WERI-Rb-1 (cell line): ENCODE data around the gene LONP1.

Experiments
- DNase-seq: peaks from one replicate; pipeline ENCODE4 v3.0.0-alpha.2; 2020
- H3K27ac ChIP-seq: fragments of 250-450 bp; sonication (Bioruptor Pico); 2 replicates; pipeline ENCODE4 v1.5.1; 2020; ENCODE audit warnings: mild to moderate bottlenecking, moderate library complexity
- H3K27me3 ChIP-seq: fragments of 250-450 bp; sonication (Bioruptor Pico); 2 replicates; pipeline ENCODE4 v1.5.1; 2021; ENCODE audit warnings: mild to moderate bottlenecking, low read depth, moderate library complexity; ENCODE audit not compliant: insufficient read depth, severe bottlenecking
- H3K36me3 ChIP-seq: fragments of 250-450 bp; sonication (Bioruptor Pico); 2 replicates; pipeline ENCODE4 v1.5.1; 2020; ENCODE audit warnings: mild to moderate bottlenecking, moderate library complexity
- H3K4me3 ChIP-seq: 2 replicates; pipeline ENCODE4 v1.5.1; 2011; ENCODE audit warnings: low read depth, mild to moderate bottlenecking, control low read depth, low read length
- H3K9me3 ChIP-seq: fragments of 250-450 bp; sonication (Bioruptor Pico); 2 replicates; pipeline ENCODE4 v1.5.1; 2021; ENCODE audit warnings: mild to moderate bottlenecking, moderate library complexity; ENCODE audit not compliant: severe bottlenecking
- TF ChIP-seq, protein P1 (sequence below): IDR thresholded peaks from 2 replicates; pipeline ENCODE4 v1.5.1; 2011; ENCODE audit warnings: low read depth, mild to moderate bottlenecking, control low read depth, inconsistent platforms, low read length

The LONP1 gene

DNA sequence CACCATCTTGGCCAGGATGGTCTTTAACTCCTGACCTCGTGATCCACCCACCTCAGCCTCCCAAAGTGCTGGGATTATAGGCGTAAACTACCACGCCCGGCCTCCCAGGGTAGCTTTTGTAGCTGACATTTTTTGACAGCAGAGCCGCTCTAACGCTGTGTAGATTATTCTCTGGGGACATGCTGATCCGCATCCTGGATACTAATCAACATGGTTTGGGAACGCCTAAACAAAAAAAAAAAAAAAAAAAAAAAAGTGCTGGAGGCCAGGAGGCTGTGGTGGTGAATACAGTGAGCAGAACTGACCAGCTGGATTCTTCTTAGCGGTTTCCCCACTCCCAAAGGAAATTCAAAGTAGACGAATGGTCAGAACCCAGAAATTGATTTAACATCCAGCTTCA, 5.1 kb downstream of the LONP1 start:
- no peak overlapping the region for H3K4me3 ChIP-seq
- H3K27ac ChIP-seq: no peak overlapping the region
- TF ChIP-seq, protein P1, sequence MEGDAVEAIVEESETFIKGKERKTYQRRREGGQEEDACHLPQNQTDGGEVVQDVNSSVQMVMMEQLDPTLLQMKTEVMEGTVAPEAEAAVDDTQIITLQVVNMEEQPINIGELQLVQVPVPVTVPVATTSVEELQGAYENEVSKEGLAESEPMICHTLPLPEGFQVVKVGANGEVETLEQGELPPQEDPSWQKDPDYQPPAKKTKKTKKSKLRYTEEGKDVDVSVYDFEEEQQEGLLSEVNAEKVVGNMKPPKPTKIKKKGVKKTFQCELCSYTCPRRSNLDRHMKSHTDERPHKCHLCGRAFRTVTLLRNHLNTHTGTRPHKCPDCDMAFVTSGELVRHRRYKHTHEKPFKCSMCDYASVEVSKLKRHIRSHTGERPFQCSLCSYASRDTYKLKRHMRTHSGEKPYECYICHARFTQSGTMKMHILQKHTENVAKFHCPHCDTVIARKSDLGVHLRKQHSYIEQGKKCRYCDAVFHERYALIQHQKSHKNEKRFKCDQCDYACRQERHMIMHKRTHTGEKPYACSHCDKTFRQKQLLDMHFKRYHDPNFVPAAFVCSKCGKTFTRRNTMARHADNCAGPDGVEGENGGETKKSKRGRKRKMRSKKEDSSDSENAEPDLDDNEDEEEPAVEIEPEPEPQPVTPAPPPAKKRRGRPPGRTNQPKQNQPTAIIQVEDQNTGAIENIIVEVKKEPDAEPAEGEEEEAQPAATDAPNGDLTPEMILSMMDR: no peak
- DNase-seq: no peak
- peaks cover 69% of the 10 kb centered on the region for H3K36me3 ChIP-seq
- H3K27me3 ChIP-seq: no peaks in the 10 kb centered on the region
- no peaks in the 10 kb centered on the region for H3K9me3 ChIP-seq

DNA sequence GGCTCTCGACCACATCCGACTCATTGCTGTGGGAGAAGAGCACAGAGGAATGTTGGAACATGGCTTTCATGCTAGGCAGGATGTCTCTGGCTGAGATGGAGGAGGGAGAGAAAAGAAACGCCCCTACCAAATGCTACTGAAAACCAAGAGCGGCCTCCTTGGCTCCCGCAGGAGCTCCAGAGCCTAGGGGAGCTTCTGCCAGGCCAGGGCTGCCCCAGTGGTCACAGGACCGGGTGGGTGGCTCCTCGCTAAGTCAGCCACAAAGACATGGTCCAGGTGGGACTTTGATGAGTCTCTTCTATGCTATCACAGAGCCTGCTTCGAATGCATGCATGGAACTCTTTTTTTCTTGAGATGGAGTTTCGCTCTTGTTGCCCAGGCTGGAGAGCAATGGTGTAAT, 6.7 kb downstream of the LONP1 start:
- peaks cover 77% of the 10 kb centered on the region for H3K36me3 ChIP-seq
- no peak overlapping the region for H3K27ac ChIP-seq
- TF ChIP-seq, protein P1: no peak

DNA sequence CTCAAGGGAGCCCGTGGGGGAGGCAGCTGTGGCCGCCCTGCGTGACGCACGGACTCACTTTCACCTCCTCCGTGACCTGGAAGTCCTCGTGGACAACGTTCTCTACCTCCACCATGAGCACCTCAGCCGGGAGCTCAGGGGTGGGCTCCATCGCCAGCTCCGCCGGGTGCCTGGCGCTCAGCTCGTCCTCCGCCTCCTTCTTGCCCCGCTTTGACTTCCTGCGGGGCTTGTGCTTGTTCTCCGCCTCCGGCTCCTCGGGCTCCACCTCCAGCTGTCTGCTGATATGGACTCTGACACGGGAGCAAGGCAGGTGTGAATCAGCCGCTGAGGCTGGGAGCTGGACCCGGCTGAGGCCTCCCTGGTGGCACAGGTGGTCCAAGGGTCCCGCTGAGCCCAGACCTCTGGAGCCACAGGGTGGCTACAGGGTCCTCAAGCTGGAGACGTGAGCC, 8.2 kb downstream of the LONP1 start:
- H3K36me3 ChIP-seq: peaks cover 76% of the 10 kb centered on the region
- no peaks in the 10 kb centered on the region for H3K27me3 ChIP-seq
- H3K4me3 ChIP-seq: no peak overlapping the region
- TF ChIP-seq, protein P1: no peak
- no peaks in the 10 kb centered on the region for H3K9me3 ChIP-seq
- no peak overlapping the region for H3K27ac ChIP-seq
- DNase-seq: no peak

More for the DNA sequence above, 6.7 kb downstream of the LONP1 start:
- Histone ChIP-seq H3K4me3 (no peak overlapping the region), H3K9me3 (no peaks in the 10 kb centered on the region), H3K27me3 (no peaks in the 10 kb centered on the region)
- DNase-seq: no peak

DNA sequence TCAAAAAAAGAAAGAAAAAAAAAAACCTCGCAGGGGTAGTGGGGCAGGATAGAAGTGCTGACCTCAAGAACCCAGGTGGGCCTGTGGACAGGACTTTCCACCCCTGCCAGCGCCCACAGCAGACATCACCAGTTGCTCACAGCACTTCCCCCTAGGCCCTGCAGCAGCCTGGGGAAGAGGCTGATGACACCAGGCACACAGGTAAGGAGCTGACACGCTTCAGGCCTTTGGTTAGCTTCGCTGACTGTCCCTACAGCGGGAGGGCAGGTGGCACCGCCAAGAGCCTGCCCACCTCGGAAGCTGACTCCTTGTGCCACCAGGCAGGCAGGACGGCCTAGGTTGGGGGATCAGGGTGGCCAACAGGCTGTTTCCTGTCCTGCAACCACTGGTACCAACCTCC, 8.9 kb downstream of the LONP1 start:
- Histone ChIP-seq H3K27me3 (no peaks in the 10 kb centered on the region), H3K36me3 (peaks cover 79% of the 10 kb centered on the region), H3K27ac (no peak overlapping the region), H3K4me3 (no peak overlapping the region), H3K9me3 (no peaks in the 10 kb centered on the region)
- TF ChIP-seq, protein P1: no peak
- DNase-seq: no peak

DNA sequence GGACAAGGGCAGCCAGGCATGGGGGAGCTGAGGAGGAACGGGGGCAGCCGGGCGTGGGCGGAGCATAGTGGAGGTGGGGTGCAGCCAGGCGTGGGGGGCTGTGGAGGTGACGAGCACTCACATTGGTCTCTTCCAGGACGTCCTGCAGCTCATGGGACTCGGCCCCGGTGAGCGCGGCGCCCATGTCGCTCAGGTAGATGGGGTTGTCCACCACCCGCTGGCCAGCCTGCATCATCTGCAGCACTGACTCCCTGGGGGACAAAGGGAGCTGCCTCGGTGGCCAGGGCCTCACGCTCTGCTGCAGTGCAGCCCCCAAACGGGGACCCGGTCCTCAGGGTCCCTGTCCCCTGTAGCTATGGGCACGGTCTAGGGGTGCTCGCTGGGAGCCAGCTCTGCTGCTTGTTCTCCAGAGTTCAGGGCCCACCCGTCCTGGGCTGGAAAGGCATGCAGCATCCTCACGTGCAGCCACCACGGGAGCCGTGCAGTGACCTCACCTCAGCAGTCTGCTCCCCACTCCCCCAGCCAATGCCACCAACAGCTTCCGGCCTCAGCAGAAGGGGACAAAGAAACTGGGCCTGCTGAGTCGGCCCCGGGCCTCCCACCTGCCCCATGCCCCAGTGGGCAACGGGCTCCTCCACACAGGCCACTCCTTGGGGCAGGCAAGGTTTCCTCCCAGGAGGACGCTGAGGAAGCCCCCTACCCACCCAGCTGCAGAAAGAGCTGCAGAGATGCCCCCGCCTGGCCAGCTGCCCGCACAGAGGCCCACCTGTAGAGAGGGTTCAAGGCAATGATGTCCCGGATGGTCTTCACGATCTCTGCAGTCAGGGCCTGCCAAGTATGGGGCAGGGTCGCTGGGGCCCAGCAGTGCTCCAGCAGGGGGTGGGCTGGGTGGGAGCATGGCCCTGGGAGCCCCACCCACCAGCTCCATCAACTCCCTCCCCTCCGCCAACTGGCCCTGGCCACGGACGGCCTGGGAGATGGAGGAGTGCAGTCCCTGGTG, 12.1 kb downstream of the LONP1 start:
- Histone ChIP-seq H3K27ac (no peak overlapping the region), H3K36me3 (peaks cover 89% of the 10 kb centered on the region), H3K9me3 (no peaks in the 10 kb centered on the region), H3K4me3 (no peak overlapping the region), H3K27me3 (no peaks in the 10 kb centered on the region)
- no peak for DNase-seq
- TF ChIP-seq, protein P1: no peak
